GM23338 (cell line): ENCODE measurements around the gene UCMA. TPM values are rescaled to one million over a fixed set of nuclear protein-coding genes. Genes with fewer than 3 reads are reported as not detected.

Source experiments
- ATAC-seq: fragments of 200-7000 bp; cut with Tn5 transposase; 3 replicates; pipeline ENCODE4 v1.9.1; 2020
- DNase-seq: peaks from one replicate; pipeline ENCODE4 v3.0.0-alpha.2; 2015; ENCODE audit warnings: low spot score
- H2AFZ ChIP-seq: fragments of 200-600 bp; sonication (generic); 2 replicates; pipeline ENCODE4 v1.8.0; 2016; ENCODE audit warnings: antibody characterized with exemption, mild to moderate bottlenecking, moderate library complexity
- H3F3A ChIP-seq: fragments of 200-600 bp; sonication (generic); replicated peaks from 2 replicates; pipeline ENCODE4 v1.8.0; 2017; ENCODE audit warnings: antibody characterized with exemption, mixed run types, low read depth
- H3K27ac ChIP-seq: fragments of 200-600 bp; sonication (generic); 2 replicates; pipeline ENCODE4 v1.6.1; 2016; ENCODE audit warnings: low read depth
- H3K27me3 ChIP-seq: fragments of 200-600 bp; sonication (generic); 2 replicates; pipeline ENCODE4 v1.8.0; 2016; ENCODE audit warnings: mild to moderate bottlenecking, mixed run types, moderate library complexity; ENCODE audit not compliant: insufficient read depth
- H3K36me3 ChIP-seq: fragments of 200-600 bp; sonication (generic); 2 replicates; pipeline ENCODE4 v1.8.0; 2016; ENCODE audit warnings: mild to moderate bottlenecking; ENCODE audit not compliant: insufficient read depth
- H3K4me1 ChIP-seq: fragments of 200-600 bp; sonication (generic); 2 replicates; pipeline ENCODE4 v1.8.0; 2016; ENCODE audit warnings: mild to moderate bottlenecking, moderate library complexity; ENCODE audit not compliant: insufficient read depth
- H3K4me2 ChIP-seq: fragments of 200-600 bp; sonication (generic); 2 replicates; pipeline ENCODE4 v1.7.1; 2017; ENCODE audit warnings: mixed run types
- H3K4me3 ChIP-seq: fragments of 200-600 bp; sonication (generic); 2 replicates; pipeline ENCODE4 v1.6.1; 2016; ENCODE audit warnings: mixed run types
- H3K79me2 ChIP-seq: fragments of 200-600 bp; sonication (generic); replicated peaks from 2 replicates; pipeline ENCODE4 v1.8.0; 2017; ENCODE audit warnings: mild to moderate bottlenecking; ENCODE audit not compliant: insufficient read depth
- H3K9me2 ChIP-seq: fragments of 200-600 bp; sonication (generic); 2 replicates; pipeline ENCODE4 v1.8.0; 2017; ENCODE audit not compliant: insufficient read depth
- H4K20me1 ChIP-seq: fragments of 200-600 bp; sonication (generic); replicated peaks from 2 replicates; pipeline ENCODE4 v1.8.0; 2017; ENCODE audit warnings: mild to moderate bottlenecking; ENCODE audit not compliant: insufficient read depth
- H3K27ac Mint-ChIP-seq: 2 replicates; pipeline ENCODE4 v1.8.0; 2020; ENCODE audit warnings: inconsistent platforms, mild to moderate bottlenecking, moderate library complexity, mixed read lengths
- H3K27me3 Mint-ChIP-seq: 3 replicates; pipeline ENCODE4 v1.8.0; 2022; ENCODE audit warnings: low read depth, mild to moderate bottlenecking, moderate library complexity, mixed read lengths, inconsistent platforms; ENCODE audit not compliant: insufficient read depth, poor library complexity
- H3K36me3 Mint-ChIP-seq: 3 replicates; pipeline ENCODE4 v1.8.0; 2021; ENCODE audit warnings: low read depth, mild to moderate bottlenecking, inconsistent platforms, moderate library complexity, mixed read lengths
- H3K4me1 Mint-ChIP-seq: 3 replicates; pipeline ENCODE4 v1.8.0; 2020; ENCODE audit warnings: mild to moderate bottlenecking, inconsistent platforms, mixed read lengths
- H3K4me3 Mint-ChIP-seq: 3 replicates; pipeline ENCODE4 v1.8.0; 2021; ENCODE audit warnings: moderate library complexity, mild to moderate bottlenecking, inconsistent platforms, mixed read lengths
- H3K9me3 Mint-ChIP-seq: 3 replicates; pipeline ENCODE4 v1.8.0; 2020; ENCODE audit warnings: moderate library complexity, mild to moderate bottlenecking, inconsistent platforms, mixed read lengths
- CREB1 ChIP-seq: fragments of 250-450 bp; sonication (Bioruptor Pico); IDR thresholded peaks from 2 replicates; pipeline ENCODE4 v1.5.0; 2020; ENCODE audit warnings: low read depth, mild to moderate bottlenecking, moderate library complexity
- CTCF ChIP-seq, 2 experiments: fragments of 200-600 bp in 1 of 2; sonication (generic) in 1 of 2; conservative IDR thresholded peaks; 2 replicates each; pipeline versions ENCODE4 v1.5.1 to v1.6.1; 2016 to 2017; ENCODE audit warnings: antibody characterized with exemption in 2 of 2, low read depth in 2 of 2, mild to moderate bottlenecking in 2 of 2, moderate library complexity in 1 of 2
- EZH2 ChIP-seq: fragments of 200-600 bp; sonication (generic); IDR thresholded peaks from one replicate; pipeline ENCODE4 v1.8.0; 2017; ENCODE audit warnings: antibody characterized with exemption, mild to moderate bottlenecking, low read depth; ENCODE audit not compliant: unreplicated experiment
- EZH2phosphoT487 ChIP-seq: fragments of 200-600 bp; sonication (generic); IDR thresholded peaks from one replicate; pipeline ENCODE4 v1.8.1; 2018; ENCODE audit warnings: antibody characterized with exemption; ENCODE audit not compliant: unreplicated experiment
- JUNB ChIP-seq: IDR thresholded peaks from one replicate; pipeline ENCODE4 v1.6.1; 2016; ENCODE audit warnings: antibody characterized with exemption; ENCODE audit not compliant: unreplicated experiment
- NANOG ChIP-seq: IDR thresholded peaks from 2 replicates; pipeline ENCODE4 v1.6.1; 2016; ENCODE audit warnings: antibody characterized with exemption, borderline replicate concordance
- POLR2AphosphoS5 ChIP-seq: IDR thresholded peaks from 2 replicates; pipeline ENCODE4 v1.6.1; 2016; ENCODE audit warnings: antibody characterized with exemption, low read depth
- REST ChIP-seq: IDR thresholded peaks from one replicate; pipeline ENCODE4 v1.6.1; 2018; ENCODE audit warnings: antibody characterized with exemption; ENCODE audit not compliant: unreplicated experiment
- ZNF114 ChIP-seq: fragments of 250-450 bp; sonication (Bioruptor Pico); IDR thresholded peaks from 2 replicates; pipeline ENCODE4 v1.5.0; 2020; ENCODE audit warnings: mild to moderate bottlenecking, moderate library complexity
- ZNF331 ChIP-seq: fragments of 250-450 bp; sonication (Bioruptor Pico); IDR thresholded peaks from 2 replicates; pipeline ENCODE4 v1.5.0; 2020; ENCODE audit warnings: low read depth, mild to moderate bottlenecking, moderate library complexity
- ZNF462 ChIP-seq: fragments of 250-450 bp; sonication (Bioruptor Pico); IDR thresholded peaks from 2 replicates; pipeline ENCODE4 v1.5.0; 2020; ENCODE audit warnings: mild to moderate bottlenecking, moderate library complexity
- polyA plus RNA-seq: library from polyadenylated mRNA; unstranded; fragments of >200 nt; fragmentation: Nextera tagmentation; extraction: Ambion mirVana; gene quantifications from 2 replicates; pipeline ENCODE4 v1.2.1, GENCODE V29; 2016
- total RNA-seq: library from RNA; depleted of rRNA; stranded (reverse); fragments of >200 nt; shearing (Covaris generic); gene quantifications from 2 replicates; pipeline ENCODE4 v1.2.3, GENCODE V29; 2014

Gene UCMA
- total and polyA plus RNA-seq, 2 experiments from 2014 or later = 12.7 to 16.7 TPM

- H3K4me3 ChIP-seq = no peak overlapping the region
- Mint-ChIP-seq H3K36me3 (no peaks in the 10 kb centered on the region), H3K4me1 (peaks cover 36% of the 10 kb centered on the region), H3K9me3 (no peaks in the 10 kb centered on the region), H3K27ac (no peak overlapping the region), H3K27me3 (peaks cover 17% of the 10 kb centered on the region), H3K4me3 (no peak overlapping the region)
- H4K20me1 ChIP-seq = no peaks in the 10 kb centered on the region
- no peaks in the 10 kb centered on the region for H3K9me2 ChIP-seq
- H3K27ac ChIP-seq = peak overlapping the region; percentile 37; the same call in 1 of the 2 replicates
- peaks cover 12% of the 10 kb centered on the region for H3F3A ChIP-seq
- H3K4me2 ChIP-seq = no peak overlapping the region
- DNase-seq (peak; percentile 27), ATAC-seq (no peak)
- no peaks in the 10 kb centered on the region for H3K79me2 ChIP-seq
- H2AFZ ChIP-seq = no peak overlapping the region
- peaks cover 30% of the 10 kb centered on the region for H3K4me1 ChIP-seq
- no peaks in the 10 kb centered on the region for H3K27me3 ChIP-seq
- TF ChIP-seq CREB1 (CRISPR knock-in tag) (no peak), POLR2AphosphoS5 (no peak), NANOG (no peak), ZNF114 (CRISPR knock-in tag) (no peak), REST (no peak)
- no peaks in the 10 kb centered on the region for H3K36me3 ChIP-seq
Measured at GRCh38 chr10:13268841-13269240, 34.7 kb upstream of the UCMA start.

GRCh38 chr10:13268310-13268709, 34.1 kb upstream of the UCMA start:
- H3K4me1 Mint-ChIP-seq = peaks cover 36% of the 10 kb centered on the region
- TF ChIP-seq POLR2AphosphoS5 (no peak), NANOG (no peak), EZH2phosphoT487 (no peak), CTCF (conservative IDR thresholded peaks at IDR 0.05; ENCODE audit: low read depth in 2 of 2) (no peak), ZNF462 (no peak), EZH2 (no peak), ZNF114 (CRISPR knock-in tag) (no peak), JUNB (no peak), ZNF331 (CRISPR knock-in tag) (no peak)

More at GRCh38 chr10:13268310-13268709, 34.1 kb upstream of the UCMA start:
- Mint-ChIP-seq H3K4me3 (no peak overlapping the region), H3K27ac (no peak overlapping the region), H3K27me3 (peaks cover 17% of the 10 kb centered on the region), H3K36me3 (no peaks in the 10 kb centered on the region), H3K9me3 (no peaks in the 10 kb centered on the region)
- H3K4me1 ChIP-seq = peaks cover 30% of the 10 kb centered on the region
- H3K27me3 ChIP-seq = no peaks in the 10 kb centered on the region
- peak overlapping the region; percentile 37; the same call in 1 of the 2 replicates for H3K27ac ChIP-seq
- H3F3A ChIP-seq = peaks cover 12% of the 10 kb centered on the region
- ATAC-seq (no peak), DNase-seq (no peak)
- H2AFZ ChIP-seq = no peak overlapping the region
- H3K79me2 ChIP-seq = no peaks in the 10 kb centered on the region
- H3K4me3 ChIP-seq = no peak overlapping the region
- no peaks in the 10 kb centered on the region for H3K9me2 ChIP-seq
- no peak overlapping the region for H3K4me2 ChIP-seq
- H4K20me1 ChIP-seq = no peaks in the 10 kb centered on the region
- H3K36me3 ChIP-seq = no peaks in the 10 kb centered on the region
